ENCODE results near the gene CFAP251. TPM values are rescaled to one million over a fixed set of nuclear protein-coding genes. Genes with fewer than 3 reads are reported as not detected.

The CFAP251 gene
- total RNA-seq, 1 experiment from 2014 or later, result 23.5 TPM

DNA sequence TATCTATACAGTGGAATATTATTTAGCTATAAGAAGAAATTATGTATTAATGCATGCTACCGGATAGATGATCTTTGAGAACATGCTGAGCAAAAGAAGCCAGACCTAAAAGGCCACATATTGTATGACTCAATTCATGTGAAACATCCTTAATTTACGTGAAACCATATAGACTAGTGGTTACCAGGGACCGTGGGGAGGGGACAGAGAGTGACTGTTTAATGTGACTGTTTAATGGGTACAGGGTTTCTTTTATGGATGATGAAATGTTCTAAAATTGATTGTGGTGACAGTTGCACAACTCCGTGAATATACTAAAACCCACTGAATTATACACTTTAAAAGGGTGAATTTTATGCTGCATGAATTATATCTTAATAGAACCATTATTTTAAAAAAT lies 94.7 kb downstream of the CFAP251 start:
- Mint-ChIP-seq H3K27me3 (ENCODE audit: insufficient read depth, unreplicated experiment) (no peaks in the 10 kb centered on the region), H3K27ac (ENCODE audit: low read depth, unreplicated experiment) (no peak overlapping the region), H3K36me3 (ENCODE audit: insufficient read depth, unreplicated experiment) (no peaks in the 10 kb centered on the region), H3K4me3 (ENCODE audit: unreplicated experiment) (no peak overlapping the region), H3K9me3 (ENCODE audit: unreplicated experiment) (no peaks in the 10 kb centered on the region), H3K4me1 (ENCODE audit: insufficient read depth, unreplicated experiment) (no peaks in the 10 kb centered on the region)
- intact Hi-C loops (cut with micrococcal nuclease), result no loop called here
- POLR2A ChIA-PET, result interaction anchor here (1.4 kb wide), 1 partner anchor 8 kb away, joined by 7 read pairs; the partner anchor contains the start of gene BCL7A
- no peak for DNase-seq (ENCODE audit: unreplicated experiment)
- CTCF ChIA-PET, result interaction anchor here (0.6 to 0.8 kb wide), 2 partner anchors 12 to 218 kb away, joined by 3 to 4 read pairs; no protein-coding TSS in a partner anchor
- no peak for TF ChIP-seq CTCF (IDR thresholded peaks at IDR 0.05; ENCODE audit: unreplicated experiment)
- BruUV-seq (replicated peaks), result no TSS peak

GRCh38 chr12:122013791-122014590 lies 95.6 kb downstream of the CFAP251 start:
- Mint-ChIP-seq H3K27me3 (ENCODE audit: insufficient read depth, unreplicated experiment) (no peaks in the 10 kb centered on the region), H3K4me3 (ENCODE audit: unreplicated experiment) (no peak overlapping the region), H3K36me3 (ENCODE audit: insufficient read depth, unreplicated experiment) (no peaks in the 10 kb centered on the region), H3K27ac (ENCODE audit: low read depth, unreplicated experiment) (no peak overlapping the region), H3K9me3 (ENCODE audit: unreplicated experiment) (peaks cover 4% of the 10 kb centered on the region), H3K4me1 (ENCODE audit: insufficient read depth, unreplicated experiment) (no peaks in the 10 kb centered on the region)
- intact Hi-C loops (cut with micrococcal nuclease), result no loop called here
- BruUV-seq (replicated peaks), result no TSS peak
- CTCF ChIA-PET, result interaction anchor here (0.6 to 0.8 kb wide), 2 partner anchors 72 to 219 kb away, joined by 3 read pairs; no protein-coding TSS in a partner anchor
- TF ChIP-seq CTCF (IDR thresholded peaks at IDR 0.05; ENCODE audit: unreplicated experiment), result no peak
- DNase-seq (ENCODE audit: unreplicated experiment), result no peak
- POLR2A ChIA-PET, result no interaction called here

DNA sequence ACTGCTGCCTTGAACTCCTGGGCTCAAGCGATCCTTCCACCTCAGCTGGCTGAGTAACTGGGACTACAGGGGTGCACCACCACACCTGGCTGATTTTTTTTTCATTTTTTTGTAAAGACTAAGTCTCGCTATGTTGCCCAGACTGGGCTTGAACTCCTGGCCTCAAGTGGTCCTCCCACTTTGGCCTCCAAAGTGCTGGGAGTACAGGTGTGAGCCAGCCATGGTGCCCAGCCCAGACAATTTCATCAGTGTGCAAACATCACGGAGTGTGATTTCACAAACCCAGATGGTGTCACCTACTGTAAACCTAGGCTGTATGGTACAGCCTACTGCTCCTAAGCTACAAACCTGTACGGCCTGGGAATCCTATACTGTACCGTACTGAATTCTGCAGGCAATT lies 96.4 kb downstream of the CFAP251 start:
- Mint-ChIP-seq H3K36me3 (ENCODE audit: insufficient read depth, unreplicated experiment) (peaks cover 7% of the 10 kb centered on the region), H3K9me3 (ENCODE audit: unreplicated experiment) (peaks cover 11% of the 10 kb centered on the region), H3K27me3 (ENCODE audit: insufficient read depth, unreplicated experiment) (no peaks in the 10 kb centered on the region), H3K27ac (ENCODE audit: low read depth, unreplicated experiment) (no peak overlapping the region), H3K4me1 (ENCODE audit: insufficient read depth, unreplicated experiment) (no peaks in the 10 kb centered on the region), H3K4me3 (ENCODE audit: unreplicated experiment) (no peak overlapping the region)
- TF ChIP-seq CTCF (IDR thresholded peaks at IDR 0.05; ENCODE audit: unreplicated experiment), result no peak
- no TSS peak for BruUV-seq (replicated peaks)
- CTCF ChIA-PET, result interaction anchor here (0.6 kb wide), 1 partner anchor 71 kb away, joined by 3 read pairs; no protein-coding TSS in a partner anchor
- no peak for DNase-seq (ENCODE audit: unreplicated experiment)
- POLR2A ChIA-PET, result no interaction called here
- intact Hi-C loops (cut with micrococcal nuclease), result no loop called here

DNA sequence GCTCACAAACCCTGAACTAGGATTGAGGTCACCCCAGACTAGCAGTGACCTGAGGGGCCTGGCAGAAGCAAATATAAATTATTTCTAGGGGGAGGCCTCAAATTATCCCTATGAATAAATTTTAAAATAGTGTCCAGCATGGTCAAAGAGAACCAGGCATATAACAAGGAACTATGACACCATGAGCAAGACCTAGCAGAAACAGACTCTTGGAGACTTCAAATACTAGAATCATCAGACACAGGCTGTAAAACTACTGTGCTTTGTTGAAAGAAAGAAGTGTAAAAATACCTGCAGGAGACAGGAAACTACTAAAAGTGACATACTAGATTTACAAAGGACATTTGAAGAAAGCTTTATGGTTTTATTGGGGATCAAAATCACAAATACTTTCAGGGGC lies 100.1 kb downstream of the CFAP251 start:
- no peak for TF ChIP-seq CTCF (IDR thresholded peaks at IDR 0.05; ENCODE audit: unreplicated experiment)
- ChIA-PET POLR2A (interaction anchor here (1.1 to 3.0 kb wide), 2 partner anchors 13 to 26 kb away, joined by 5 to 10 read pairs; no protein-coding TSS in a partner anchor), CTCF (no interaction called here)
- no TSS peak for BruUV-seq (replicated peaks)
- intact Hi-C loops (cut with micrococcal nuclease), result no loop called here
- H3K4me1 Mint-ChIP-seq (ENCODE audit: insufficient read depth, unreplicated experiment), result no peaks in the 10 kb centered on the region
- no peak for DNase-seq (ENCODE audit: unreplicated experiment)
- no peaks in the 10 kb centered on the region for H3K27me3 Mint-ChIP-seq (ENCODE audit: insufficient read depth, unreplicated experiment)
- H3K36me3 Mint-ChIP-seq (ENCODE audit: insufficient read depth, unreplicated experiment), result peaks cover 7% of the 10 kb centered on the region
- peaks cover 11% of the 10 kb centered on the region for H3K9me3 Mint-ChIP-seq (ENCODE audit: unreplicated experiment)
- no peak overlapping the region for H3K4me3 Mint-ChIP-seq (ENCODE audit: unreplicated experiment)
- H3K27ac Mint-ChIP-seq (ENCODE audit: low read depth, unreplicated experiment), result no peak overlapping the region
